GM10248 (cell line): ENCODE measurements around the gene UFL1.

Source experiments
- CTCF ChIA-PET: fragments of 300-600 bp; sonication (Branson Sonifier 250); formaldehyde crosslinking; extraction: SDS; loops from one replicate; lab custom pipeline; 2021; ENCODE audit warnings: antibody characterized with exemption; lab: Yijun Ruan, JAX
- POLR2A ChIA-PET: fragments of 350-650 bp; sonication (Branson Sonifier 250); formaldehyde crosslinking; extraction: SDS; loops from one replicate; lab custom pipeline; 2020; ENCODE audit warnings: antibody characterized with exemption; lab: Yijun Ruan, JAX
- DNase-seq: peaks from one replicate; pipeline ENCODE4 v3.0.0; 2012; ENCODE audit errors: extremely low spot score
- TF ChIP-seq, protein P1 (sequence below): IDR thresholded peaks from 2 replicates; pipeline ENCODE4 v1.5.1; 2012; ENCODE audit warnings: mild to moderate bottlenecking, low read depth; ENCODE audit errors: extremely low read depth, missing control alignments, control extremely low read depth

The UFL1 gene

DNA sequence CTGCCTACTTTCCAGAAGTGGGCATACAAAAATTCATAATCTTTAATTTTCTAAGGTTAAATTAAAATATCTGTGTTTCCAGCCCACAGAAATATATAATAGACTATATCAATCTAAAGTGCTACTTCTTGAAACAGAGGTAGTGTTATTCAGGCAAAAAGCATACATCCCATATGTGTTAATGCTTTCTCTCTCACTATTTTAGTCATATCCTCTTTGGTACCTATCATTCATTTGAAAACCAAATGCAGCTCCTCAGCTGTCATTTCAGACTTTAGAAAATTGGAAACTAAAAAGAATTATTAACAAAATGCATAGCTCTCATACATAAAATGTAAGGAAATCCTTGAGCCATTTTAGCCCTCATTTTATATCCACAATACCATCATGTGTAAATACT lies 42.2 kb downstream of the UFL1 start:
- ChIA-PET CTCF (interaction anchor here (1.4 to 6.1 kb wide), 3 partner anchors 9 to 13 kb away, joined by 4 to 30 read pairs (median 4); no protein-coding TSS in a partner anchor), POLR2A (no interaction called here)
- TF ChIP-seq, protein P1, sequence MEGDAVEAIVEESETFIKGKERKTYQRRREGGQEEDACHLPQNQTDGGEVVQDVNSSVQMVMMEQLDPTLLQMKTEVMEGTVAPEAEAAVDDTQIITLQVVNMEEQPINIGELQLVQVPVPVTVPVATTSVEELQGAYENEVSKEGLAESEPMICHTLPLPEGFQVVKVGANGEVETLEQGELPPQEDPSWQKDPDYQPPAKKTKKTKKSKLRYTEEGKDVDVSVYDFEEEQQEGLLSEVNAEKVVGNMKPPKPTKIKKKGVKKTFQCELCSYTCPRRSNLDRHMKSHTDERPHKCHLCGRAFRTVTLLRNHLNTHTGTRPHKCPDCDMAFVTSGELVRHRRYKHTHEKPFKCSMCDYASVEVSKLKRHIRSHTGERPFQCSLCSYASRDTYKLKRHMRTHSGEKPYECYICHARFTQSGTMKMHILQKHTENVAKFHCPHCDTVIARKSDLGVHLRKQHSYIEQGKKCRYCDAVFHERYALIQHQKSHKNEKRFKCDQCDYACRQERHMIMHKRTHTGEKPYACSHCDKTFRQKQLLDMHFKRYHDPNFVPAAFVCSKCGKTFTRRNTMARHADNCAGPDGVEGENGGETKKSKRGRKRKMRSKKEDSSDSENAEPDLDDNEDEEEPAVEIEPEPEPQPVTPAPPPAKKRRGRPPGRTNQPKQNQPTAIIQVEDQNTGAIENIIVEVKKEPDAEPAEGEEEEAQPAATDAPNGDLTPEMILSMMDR: no peak
- DNase-seq: no peak

DNA sequence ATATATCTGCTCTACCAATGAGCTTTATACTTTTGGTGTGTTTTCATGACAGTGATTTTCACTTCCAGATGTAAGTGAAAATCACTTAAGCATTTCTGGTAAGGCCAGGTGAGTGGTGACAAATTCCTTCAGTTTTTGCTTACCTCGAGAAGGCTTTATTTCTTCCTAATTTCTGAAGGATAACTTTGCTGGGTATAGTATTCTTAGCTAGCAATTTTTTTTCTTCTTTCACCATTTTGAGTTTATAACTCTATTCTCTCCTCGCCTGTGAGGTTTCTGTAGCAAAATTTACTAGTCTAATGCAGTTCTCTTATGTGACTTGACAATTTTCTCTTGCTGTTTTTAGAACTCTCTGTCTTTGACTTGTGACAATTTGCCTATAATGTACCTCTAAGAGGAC lies 48.4 kb downstream of the UFL1 start:
- ChIA-PET POLR2A (no interaction called here), CTCF (interaction anchor here (1.5 to 6.1 kb wide), 2 partner anchors 7 to 18 kb away, joined by 4 to 30 read pairs; no protein-coding TSS in a partner anchor)
- no peak for DNase-seq
- TF ChIP-seq, protein P1: no peak

DNA sequence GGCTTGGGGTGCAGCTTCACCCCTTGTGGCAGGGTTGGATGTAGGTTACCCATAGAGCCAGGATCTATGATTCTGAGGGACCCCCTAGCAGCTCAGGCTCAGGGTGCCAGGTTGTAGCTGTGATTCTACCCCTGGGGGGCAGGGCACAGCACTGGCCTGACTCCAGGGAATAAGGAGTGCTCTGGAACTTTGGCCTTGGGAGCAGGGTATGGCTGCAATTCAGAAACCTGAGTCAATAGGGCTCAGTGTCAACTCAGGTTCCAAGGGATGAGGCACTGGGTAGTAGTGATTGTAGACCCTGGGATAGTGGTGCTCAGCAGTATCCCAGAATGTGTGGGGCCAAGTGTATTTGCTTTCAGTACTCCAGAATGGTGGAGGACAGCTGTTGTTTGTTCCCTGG lies 49.9 kb downstream of the UFL1 start:
- DNase-seq: no peak
- CTCF ChIA-PET: interaction anchor here (1.1 kb wide), 1 partner anchor 10 kb away, joined by 6 read pairs; no protein-coding TSS in a partner anchor
- TF ChIP-seq, protein P1: no peak
- POLR2A ChIA-PET: no interaction called here

DNA sequence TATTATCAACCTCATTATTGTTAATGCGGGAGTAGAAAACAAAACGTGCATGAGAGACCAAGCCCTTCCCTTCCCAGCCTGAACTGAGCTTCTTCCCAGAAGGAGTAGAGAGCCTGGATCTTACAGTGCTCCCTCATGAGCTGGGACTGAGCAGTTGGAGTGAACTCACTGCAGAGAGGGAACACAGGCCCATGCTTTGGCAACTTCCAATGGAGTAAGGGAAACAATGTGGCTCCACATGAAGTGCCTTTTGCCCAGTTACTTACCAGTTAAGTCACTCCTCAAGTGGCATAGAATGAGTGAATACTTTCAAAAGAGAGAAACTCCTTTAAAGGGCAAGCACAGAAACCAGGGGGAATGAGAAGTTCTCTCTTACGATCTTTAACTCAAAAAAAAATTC lies 53.8 kb downstream of the UFL1 start:
- no peak for DNase-seq
- ChIA-PET POLR2A (no interaction called here), CTCF (interaction anchor here (1.2 to 4.9 kb wide), 4 partner anchors 8 to 241 kb away, joined by 3 to 30 read pairs (median 4); no protein-coding TSS in a partner anchor)
- TF ChIP-seq, protein P1: no peak

DNA sequence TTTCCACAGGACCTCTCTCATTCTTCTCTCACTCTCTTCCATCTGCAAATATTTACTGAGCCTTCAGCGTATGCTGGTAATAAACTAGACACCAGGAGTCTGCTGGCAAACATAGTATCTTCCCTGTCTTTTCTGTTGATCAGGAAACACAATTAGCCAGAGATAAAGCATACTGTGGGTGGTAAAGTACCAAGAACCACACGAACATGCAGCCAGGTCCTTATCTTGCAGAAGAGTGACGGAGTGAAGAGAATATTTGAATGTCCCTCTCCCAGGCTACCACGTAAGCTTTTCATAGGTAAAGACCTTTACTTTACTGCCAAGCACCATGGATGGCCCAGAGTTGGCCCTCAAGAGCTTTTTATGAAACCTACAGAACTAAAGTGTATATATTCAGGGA lies 54.6 kb downstream of the UFL1 start:
- TF ChIP-seq, protein P1: no peak
- no peak for DNase-seq
- ChIA-PET POLR2A (no interaction called here), CTCF (interaction anchor here (1.0 to 4.9 kb wide), 5 partner anchors 9 to 240 kb away, joined by 3 to 30 read pairs (median 4); no protein-coding TSS in a partner anchor)

DNA sequence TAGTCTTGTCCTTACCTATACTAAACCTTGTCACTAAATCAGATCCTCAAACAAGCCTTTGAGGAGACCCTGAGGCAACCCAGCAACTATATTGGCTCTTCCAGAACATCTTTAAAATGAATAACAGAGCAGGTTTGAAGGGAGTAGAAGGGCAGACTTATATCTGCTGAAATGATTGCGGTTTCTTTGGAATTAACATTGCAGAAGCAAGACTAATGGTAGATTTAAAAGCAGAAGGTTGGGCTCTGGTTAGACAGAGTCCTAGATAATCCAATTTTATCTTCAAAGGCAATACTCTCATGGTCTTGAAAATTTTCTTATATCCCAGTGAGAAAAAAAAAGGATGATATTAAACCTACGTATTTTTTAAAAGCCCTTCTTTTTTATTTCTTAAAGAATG lies 60.4 kb downstream of the UFL1 start:
- ChIA-PET POLR2A (no interaction called here), CTCF (interaction anchor here (1.5 kb wide), 1 partner anchor 10 kb away, joined by 6 read pairs; no protein-coding TSS in a partner anchor)
- DNase-seq: no peak
- TF ChIP-seq, protein P1: no peak
